IPS-NIHi7 (cell line): Measurements from ENCODE around the gene VAT1.

Experiments used
- DNase-seq: peaks from one replicate; pipeline ENCODE4 v3.0.0; 2012; ENCODE audit warnings: mixed read lengths; ENCODE audit errors: extremely low spot score

VAT1 gene

DNA sequence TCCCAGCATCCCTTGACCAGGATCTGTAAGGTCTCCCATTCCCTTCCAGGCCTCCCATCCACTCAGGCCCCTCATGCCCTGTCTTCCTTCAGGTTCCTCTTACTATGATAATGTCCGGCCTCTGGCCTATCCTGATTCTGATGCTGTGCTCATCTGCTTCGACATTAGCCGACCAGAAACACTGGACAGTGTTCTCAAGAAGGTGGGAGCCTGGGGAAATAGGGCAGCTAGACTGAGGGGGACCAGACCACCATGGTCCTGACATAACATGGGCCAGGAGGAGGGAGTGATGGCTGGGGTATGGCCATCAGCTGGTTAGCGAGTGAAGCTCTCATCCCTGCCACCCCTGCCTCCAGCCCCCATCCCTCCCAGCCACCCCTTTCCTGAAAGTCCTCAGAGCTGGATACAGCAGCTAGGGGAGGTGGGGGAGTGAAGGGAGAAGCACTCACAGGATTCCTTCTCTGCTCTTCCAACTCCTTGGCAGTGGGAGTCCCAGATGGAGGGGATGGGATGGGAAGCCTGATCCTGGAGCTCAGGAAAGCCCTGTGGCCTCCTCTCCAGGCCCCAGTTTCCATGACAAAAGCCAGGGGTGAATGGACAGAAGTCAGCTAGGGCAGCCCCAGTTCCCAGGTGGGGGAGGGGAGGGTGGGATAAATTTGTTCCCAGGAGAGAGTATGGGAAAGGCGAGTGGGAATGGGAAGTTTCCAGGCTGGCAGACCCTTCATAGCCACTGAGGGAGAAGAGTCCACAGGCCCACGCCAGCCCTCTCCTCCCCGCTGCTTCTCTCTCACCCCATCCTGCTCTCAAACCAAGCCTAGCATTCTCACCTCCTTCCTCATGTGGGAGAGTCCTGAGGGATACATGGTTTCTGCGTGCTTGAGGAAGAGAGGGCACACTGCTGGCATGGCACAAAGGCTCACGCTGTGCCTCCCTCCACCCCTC is 5.2 kb upstream of the VAT1 start:
- peak; percentile 46 for DNase-seq

DNA sequence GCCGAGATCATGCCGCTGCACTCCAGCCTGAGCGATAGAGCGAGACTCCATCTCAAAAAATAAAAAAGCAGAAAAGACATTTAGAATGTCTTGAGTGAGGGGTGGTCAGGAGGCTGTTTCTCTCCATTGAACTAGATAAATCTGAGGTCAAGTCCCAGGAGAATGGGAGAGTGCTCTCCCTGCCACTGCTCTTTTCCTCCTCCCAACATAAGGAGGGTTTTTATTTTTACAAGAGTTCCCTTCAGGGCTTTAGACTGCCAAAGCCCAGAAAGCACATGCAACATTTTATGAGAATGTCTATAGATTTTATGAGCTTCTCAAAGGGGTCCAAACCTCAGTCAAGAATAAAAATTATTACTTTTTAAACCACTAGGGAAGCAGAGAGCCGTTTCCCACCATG is 4.4 kb upstream of the VAT1 start:
- DNase-seq, result no peak

- peak; percentile 18 for DNase-seq
These were observed 3.8 kb upstream of the VAT1 start for GRCh38 chr17:43025766-43026537.

DNA sequence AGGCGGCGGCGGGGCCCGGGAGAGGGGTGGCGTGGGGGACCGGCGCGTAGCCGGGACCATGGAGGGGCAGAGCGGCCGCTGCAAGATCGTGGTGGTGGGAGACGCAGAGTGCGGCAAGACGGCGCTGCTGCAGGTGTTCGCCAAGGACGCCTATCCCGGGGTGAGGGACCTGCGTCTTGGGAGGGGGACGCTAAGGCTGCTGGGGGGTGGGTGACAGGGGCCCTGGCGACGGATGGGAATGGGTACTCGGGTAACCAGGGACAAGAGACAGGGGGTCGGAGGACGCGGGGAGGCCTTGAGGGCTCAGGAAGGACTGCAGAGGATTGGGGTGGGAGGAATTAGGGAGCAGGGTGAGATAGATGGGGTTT is 3.1 kb upstream of the VAT1 start:
- no peak for DNase-seq

DNA sequence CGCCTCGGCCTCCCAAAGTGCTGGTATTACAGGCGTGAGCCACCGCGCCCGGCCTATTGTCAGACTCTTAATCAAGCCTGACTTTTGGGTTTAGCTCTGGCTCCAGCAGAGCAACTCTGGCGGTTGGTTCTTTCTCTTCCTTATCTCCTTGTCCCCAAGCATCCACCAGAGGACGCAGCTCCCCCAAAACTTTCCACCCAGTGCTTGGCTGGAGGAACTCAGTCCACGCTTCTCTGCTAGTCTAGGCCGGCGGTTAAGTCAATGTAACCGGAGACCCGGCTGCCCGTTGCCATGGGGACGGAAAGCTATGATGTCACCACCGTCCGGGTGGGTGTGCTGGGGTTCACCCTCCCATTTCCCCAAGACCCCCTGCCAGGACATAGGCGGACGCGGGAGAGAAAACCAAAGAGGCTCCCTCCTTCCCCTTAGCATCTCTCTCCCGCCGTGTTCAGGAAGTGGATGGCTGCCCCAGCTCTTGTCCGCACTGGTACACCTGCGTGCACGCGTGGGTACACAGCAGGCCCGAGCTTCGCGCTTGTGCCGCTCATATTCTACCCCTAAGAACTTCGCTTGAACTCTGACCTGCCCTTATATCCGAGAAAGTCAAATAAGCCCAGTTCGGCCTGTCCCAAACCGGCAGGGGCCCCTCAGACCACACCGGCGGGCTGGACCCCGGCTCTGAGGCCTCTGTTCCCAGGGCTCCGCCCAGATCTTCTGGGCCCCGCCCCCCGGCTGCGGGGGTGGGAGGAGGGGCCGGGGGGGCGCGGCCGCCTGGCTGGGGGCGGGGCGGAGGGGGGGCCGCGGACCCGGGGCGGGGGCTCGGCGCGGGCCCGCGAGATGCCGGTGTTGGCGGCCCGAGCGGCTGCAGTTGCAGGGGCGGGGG is 2.5 kb upstream of the VAT1 start, which contains the start of gene RND2:
RND2 (plus strand) TSS at position 825 of the 883 bp plus-strand sequence. CDS start 117 bp downstream, outside the sequence.
- peak; percentile 94 for DNase-seq

GRCh38 chr17:43020789-43021740 is 1.1 kb downstream of the VAT1 start:
- peak; percentile 64 for DNase-seq

DNA sequence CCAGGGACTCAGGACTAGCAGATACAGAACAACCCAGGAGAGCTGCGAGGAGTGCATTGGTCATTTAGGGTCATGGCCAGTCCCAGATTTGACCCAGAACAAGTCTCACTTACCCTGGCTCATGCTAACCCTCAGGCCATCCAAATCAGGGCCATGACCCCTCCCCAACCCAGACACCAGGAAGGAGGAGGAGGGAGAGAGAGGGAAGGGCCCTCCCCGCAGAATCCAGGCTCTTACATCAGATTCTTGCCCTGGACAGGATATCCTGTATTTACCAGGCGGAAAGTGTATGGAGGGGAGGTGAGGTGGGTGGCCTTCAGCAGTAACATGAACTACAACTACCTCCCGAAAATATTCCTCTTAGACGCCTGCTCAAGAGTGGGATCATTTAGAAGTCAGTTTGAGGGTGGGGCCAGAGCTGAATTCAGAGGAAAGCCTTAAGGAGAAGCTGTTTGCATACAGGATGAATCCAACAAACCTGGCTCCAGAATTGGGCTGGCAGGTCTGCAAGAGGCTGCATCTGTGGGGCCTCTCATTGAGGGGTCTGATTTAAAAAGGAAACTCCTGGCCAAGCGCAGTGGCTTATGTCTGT is 2.1 kb downstream of the VAT1 start:
- peak; percentile 9 for DNase-seq

DNA sequence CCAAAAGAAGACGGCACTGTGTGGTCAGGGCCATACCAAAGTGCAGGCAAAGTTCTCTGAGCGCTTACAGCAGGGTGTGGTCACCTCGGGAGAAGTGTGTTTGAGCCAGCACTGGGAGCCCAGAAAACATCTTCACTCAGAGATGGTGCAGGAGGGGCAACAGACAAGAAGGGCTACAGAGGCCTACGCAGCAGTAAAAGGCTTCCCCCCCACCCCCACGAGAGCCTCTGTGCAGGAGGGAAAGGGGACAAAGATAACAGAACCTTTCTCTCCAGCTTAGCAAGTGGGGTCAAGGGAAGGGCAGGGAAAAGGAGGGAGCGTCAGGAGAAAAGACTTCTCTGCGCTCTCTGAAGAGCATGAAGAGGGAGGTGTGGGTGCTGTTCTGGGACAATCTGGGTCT is 2.8 kb downstream of the VAT1 start:
- peak; percentile 3 for DNase-seq

GRCh38 chr17:43018932-43019331 is 3.3 kb downstream of the VAT1 start:
- DNase-seq, result no peak

- DNase-seq, result peak; percentile 16
These were observed 4.0 kb downstream of the VAT1 start for GRCh38 chr17:43018008-43018853.

DNA sequence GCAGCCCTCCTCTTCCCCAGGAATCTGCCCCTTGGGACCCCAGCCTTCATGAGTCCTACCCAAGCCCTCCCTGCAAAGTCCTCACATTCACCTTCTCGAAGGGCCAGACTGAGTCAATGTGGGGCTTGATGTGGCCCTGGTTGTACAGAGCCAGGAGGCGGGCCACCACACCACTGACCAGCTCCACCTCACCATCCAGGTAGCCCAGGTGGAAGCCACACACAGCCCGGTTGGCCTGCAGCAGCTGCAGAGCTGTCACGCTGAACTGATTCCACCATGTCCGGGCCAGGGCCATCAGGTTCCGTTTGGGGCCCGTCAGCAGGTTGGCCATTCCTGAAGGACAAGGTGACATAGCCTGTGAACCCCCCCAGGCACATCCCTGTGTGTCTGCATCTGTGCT is 6.0 kb downstream of the VAT1 start:
- DNase-seq, result no peak

DNA sequence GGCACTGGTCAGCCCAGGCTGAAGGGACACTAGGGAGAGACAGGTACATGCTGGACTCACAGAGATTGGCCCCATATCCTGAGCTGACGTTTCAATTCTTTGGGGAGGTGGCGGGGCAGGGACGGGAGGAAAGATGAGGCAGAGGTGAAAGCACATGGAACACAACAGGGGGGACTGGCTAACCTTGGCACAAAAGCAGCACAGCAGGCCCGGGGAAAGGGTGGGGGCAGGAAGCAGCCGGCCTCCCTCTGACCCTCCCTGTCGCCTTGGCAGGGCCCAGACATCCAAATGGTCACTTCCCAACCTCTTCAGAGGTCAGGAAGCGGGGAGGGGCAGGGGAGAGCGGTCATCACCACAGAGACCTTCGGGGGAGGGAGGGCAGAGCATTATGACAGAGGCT is 6.6 kb downstream of the VAT1 start:
- peak; percentile 11 for DNase-seq

DNA sequence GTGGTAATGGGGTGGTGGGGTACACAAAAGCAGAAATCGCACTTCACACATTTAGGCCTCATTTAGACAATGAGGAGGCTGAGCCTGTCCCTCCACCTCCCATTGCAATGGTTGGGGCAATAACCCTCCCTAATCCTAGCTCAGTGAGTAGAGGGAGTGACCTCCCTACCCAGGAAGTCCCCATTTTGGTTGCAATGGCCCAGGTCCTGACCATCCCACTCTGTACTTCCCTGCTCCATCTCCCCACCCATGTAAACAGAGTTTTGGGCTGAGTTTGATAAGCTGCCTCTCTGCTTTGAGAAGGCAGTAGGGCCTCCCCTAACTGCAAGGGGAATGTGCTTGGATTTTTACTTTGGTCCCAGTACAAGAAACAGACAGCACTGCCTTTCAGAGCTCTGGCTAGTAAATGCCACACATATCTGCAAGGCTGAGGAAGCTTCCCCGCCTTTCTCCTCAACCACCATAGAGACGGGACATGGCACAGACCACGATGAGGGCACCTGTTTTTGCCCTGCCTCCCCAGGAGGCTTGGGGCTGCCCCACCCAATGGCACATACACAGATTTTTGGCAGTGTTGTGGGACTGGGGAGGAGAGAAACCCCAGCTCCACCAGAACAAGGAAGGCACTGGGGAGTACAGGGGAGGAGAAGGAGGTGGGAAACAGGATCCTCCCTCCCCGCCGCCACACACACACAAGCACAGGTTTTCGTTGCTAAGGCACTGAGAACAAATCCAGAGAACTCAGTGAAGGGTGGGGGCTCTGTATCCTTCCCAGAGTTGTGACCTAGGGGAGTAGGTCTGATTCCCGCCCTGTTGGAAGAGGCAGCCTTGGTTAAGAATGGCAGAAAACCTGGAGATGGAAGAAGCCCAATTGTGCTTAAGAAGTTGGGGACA is 7.3 kb downstream of the VAT1 start:
- DNase-seq, result peak; percentile 7

- no peak for DNase-seq
These were observed 8.1 kb downstream of the VAT1 start for GRCh38 chr17:43014020-43014648.

GRCh38 chr17:43013296-43013695 is 8.9 kb downstream of the VAT1 start:
- peak; percentile 3 for DNase-seq

DNA sequence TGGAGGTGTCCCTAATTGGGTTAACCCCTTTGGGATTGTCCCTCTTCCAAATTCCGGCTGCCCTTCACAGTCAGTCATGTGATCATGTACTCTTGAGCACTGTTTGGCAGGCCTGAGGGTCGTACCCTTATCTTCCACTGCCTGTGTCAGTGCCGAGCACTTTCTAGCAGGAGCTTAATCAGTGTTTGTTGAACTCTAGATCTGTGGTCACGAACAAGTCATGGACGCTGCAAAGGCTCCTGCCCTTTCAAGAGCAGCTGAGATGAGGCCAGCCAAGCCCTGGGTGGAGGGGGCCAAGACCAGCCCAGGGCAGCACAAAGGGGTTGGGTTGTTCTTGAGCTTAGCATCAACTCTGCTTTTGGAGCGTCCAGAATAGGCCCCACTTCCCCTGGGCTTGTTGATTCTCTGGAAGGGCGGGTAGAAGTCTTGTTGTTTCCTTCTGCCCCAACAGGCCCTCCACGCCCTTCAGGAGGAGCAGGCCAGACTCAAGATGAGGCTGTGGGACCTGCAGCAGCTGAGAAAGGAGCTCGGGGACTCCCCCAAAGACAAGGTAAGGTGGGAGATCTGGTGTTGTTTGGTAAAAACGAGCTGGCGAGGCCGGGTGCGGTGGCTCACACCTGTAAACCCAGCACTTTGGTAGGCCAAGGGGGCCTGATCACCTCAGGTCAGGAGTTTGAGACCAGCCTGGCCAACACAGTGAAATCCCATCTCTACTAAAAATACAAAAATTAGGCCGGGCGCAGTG is 10.3 kb downstream of the VAT1 start:
- DNase-seq, result no peak
